Measurements from ENCODE around the gene YOD1.

YOD1 gene

GRCh38 chr1:207027206-207027777, 23.7 kb downstream of the YOD1 start:
- no peak for DNase-seq (ENCODE audit: low read depth in 3 of 3)

DNA sequence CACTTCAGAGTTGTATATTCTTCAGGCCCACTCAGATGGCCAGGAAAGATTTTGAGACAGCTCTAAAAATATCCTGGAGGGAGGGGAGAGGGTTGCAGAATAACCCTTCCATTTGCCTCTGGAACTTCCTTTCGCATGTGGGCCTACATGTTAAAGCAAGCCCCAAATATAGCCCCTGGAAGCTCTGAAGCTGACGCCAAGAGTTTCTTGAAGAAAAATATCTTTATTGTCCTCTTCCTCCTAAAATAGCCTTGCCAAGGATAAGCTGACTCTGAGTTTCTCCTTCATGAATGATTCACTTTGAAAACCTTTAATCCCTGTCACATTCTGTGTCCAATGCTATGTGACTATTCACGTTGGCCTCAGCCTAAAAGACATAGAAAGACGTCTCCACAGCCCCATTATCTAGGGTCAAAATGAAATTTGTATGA, 24.9 kb downstream of the YOD1 start:
- no peak for DNase-seq (ENCODE audit: low read depth in 3 of 3)

DNA sequence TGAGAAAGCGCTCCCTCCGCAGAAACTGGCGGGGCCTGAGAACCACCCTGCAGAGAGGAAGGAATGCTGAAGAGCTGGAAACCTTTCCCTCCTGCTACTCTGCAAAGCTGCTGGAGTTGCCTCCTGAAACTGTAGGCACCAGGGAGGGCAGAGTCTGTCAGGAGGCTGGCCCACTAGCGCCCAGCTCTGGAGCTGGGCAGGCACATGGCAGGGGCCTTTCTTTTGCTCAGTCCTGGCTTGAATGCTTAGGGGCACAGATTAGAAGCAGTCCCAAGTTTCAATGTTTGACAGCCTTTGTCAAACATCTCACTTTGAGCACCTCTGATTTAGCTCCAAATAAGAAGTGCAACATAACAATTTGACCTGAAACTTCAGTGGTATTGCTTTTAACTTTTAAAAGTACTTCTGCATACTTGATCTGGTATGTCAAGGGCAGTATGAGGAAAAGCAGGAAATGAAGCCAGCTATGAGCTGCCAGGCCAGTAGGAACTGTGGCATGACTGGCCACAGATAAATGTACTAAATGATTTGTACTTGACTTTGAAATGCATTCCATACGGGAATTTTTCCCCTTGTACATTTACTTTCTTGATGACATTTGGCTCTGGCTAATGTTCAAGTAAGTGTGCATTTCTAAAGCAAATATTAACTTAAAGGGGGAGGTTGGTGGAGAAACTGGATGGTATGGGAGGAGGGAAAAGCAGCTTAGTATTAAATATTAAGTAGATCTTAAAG, 25.7 kb downstream of the YOD1 start:
- DNase-seq (ENCODE audit: low read depth in 3 of 3), result no peak

- peak in 1 of 3 experiments; percentile 22 for DNase-seq (ENCODE audit: low read depth in 3 of 3)
Observed at GRCh38 chr1:207024202-207025145, 26.5 kb downstream of the YOD1 start.

DNA sequence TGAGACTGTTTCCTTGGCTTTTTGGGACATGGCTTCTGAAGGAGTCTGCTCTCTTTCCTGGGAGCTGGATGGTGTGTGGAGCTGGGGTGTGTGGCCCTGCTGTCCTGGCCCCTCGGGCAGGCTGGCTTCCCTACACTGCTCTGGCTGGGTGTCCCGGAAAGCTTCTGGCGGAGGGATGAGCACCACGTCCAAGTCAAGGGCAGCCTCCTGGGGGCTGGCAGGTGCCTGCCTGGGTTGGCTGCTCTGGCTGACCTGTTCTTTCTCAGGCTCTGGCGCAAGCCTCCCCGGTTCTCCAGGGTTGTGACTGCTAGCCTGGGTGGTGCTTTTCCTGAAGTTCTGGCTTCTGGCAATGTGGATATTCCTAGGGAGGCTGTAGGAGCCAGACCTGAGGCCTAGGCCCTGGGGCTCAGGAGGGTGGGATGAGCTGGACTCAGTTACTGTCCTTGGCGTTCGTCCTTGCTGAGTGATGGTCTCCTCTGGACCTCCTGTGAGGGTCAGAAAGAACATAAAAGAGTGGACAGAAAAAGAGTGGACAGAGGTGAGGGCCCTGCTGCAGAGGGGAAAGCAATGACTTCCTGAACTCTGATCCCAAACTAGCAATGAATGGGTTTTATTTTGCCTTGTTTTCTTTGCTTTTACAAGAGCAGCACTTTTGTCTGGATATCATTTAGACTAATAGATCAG, 27.9 kb downstream of the YOD1 start:
- no peak for DNase-seq (ENCODE audit: low read depth in 3 of 3)

DNA sequence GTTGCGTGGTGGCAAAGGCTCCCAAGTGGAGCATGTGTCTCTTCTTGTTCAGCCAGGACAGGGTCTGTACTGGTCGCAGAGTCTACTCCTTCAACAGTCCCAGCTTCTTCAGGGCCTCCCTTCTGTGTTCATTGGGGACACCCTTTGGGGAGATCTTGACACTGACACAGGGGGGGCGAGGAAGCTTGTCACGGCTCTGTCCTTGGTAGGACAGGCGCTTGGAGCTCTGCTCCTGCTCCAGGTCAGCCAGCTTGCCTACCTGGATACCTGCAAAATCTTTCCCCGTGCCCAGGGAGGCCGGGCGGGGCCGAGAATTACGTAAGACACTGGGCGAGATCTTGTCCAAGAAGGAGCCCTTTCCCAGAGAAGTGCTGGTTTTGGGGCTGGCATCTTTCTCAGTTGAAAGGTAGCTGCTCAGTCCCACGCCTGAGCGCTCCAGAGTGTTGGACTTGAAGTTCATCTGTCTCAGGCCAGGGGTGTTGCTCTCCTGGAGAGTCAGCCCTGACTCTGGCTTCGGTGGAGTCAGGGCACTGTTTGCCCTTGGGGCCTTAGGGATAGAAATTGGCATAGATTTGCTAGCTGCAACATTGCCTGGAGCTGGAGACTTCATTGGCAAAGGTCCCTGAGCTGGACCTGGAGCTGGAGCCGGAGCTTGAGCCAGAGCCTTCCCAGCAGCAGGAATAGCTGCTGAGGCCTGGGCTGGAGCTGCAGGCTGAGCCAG, 29.0 kb downstream of the YOD1 start:
- no peak for DNase-seq (ENCODE audit: low read depth in 3 of 3)

DNA sequence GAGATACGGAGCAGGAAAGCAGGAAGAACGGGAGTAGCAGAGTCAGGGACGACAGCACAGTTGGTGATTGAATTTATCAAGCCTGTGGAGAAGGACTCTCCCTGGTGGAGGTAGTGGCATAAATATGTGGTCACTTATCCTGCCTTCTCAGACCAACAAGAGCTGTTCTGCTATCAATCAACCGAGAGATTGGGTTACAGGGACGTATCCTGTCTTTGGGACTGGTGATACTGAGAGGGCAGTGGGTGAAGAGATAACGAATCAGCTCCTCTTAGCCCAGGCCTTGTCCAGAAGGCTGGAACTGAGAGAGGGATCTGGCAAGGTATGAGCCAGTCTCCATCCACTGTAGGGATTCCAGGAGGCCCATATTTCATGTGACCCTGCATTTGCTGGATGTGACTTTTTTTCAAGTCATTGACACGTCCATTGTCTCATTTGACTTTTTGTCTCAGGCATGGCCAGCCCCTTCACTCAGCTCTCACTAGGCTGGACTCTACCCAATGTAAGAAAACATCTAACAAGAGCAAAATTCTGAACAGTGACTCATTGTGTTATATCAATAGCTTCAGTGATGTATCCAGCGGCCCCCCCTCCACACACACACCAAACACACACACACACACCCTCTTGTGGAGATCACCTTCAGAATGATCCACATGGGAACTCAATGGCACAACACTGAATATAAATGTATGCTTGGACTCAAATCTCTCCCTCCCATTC, 29.7 kb downstream of the YOD1 start:
- no peak for DNase-seq (ENCODE audit: low read depth in 3 of 3)

DNA sequence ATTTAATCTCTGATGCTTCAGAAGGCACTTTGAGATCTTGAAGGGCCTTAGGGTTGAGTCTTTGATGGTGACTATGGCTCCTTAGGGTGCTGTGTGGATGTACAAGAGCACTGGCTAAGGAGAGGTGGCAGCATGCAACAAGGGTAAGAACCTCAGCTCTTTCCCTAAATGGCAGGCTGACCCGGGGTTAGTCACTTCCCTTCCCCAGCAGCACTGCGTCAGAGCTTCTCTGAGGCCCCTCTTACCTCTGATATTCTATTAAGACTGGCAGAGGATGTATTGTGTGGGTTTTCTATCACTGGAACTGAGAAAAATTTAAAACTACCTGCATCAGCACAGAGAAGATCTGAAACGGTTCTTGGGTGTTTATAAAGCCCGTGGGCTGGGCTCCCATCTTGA, 30.3 kb downstream of the YOD1 start:
- DNase-seq (ENCODE audit: low read depth in 3 of 3), result no peak

DNA sequence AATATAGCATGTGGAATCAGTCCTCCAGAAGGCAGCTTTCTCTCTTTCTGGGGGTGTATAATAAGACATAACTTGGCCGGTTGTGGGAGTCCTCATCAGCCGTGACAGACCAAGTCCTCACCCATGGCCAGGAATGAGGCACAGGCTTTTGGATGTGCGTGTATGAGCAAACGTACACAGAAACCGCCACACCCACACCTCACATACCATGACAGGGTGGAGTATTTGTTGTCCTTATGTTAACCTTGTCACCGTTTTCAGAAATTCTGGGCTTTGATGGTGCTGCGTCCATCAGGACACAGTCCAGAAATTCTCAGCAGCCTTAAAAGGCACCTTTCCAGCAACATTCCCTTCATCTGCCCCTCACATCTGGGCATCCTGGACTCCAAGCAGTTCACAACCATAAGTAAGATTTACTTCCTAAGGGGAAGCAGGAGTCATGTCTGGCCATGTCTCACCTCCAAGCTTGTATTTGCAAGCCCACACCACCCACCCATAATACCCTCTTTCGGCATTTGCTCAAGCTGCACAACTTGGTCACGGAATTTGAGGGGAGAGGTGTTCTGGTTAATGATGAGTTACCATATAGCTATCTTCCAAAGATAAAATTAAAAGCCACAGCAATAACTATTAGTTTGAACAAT, 30.8 kb downstream of the YOD1 start:
- no peak for DNase-seq (ENCODE audit: low read depth in 3 of 3)

DNA sequence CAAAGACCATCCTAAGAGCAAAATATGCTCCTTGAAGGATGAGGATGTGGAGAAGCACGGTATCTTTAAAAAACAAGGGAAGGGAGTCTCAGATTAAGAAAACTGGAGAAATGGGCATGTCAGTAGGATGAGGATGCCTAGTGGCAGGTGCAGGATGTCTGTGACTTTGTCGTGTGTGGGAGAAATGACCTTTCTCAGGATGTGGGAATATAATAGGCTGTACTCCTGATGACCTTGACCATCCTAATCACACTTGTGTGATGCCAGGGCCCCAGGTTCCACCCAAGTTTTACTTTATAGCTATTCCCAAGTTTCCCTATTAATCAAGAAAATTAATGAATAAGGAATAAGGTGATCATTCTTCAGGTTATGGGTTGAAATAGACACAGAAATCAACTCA, 31.3 kb downstream of the YOD1 start:
- DNase-seq (ENCODE audit: low read depth in 3 of 3), result no peak

- no peak for DNase-seq (ENCODE audit: low read depth in 3 of 3)
Observed at GRCh38 chr1:207019161-207019560, 31.8 kb downstream of the YOD1 start.

- DNase-seq (ENCODE audit: low read depth in 3 of 3), result no peak
Observed at GRCh38 chr1:207018707-207019106, 32.3 kb downstream of the YOD1 start.

DNA sequence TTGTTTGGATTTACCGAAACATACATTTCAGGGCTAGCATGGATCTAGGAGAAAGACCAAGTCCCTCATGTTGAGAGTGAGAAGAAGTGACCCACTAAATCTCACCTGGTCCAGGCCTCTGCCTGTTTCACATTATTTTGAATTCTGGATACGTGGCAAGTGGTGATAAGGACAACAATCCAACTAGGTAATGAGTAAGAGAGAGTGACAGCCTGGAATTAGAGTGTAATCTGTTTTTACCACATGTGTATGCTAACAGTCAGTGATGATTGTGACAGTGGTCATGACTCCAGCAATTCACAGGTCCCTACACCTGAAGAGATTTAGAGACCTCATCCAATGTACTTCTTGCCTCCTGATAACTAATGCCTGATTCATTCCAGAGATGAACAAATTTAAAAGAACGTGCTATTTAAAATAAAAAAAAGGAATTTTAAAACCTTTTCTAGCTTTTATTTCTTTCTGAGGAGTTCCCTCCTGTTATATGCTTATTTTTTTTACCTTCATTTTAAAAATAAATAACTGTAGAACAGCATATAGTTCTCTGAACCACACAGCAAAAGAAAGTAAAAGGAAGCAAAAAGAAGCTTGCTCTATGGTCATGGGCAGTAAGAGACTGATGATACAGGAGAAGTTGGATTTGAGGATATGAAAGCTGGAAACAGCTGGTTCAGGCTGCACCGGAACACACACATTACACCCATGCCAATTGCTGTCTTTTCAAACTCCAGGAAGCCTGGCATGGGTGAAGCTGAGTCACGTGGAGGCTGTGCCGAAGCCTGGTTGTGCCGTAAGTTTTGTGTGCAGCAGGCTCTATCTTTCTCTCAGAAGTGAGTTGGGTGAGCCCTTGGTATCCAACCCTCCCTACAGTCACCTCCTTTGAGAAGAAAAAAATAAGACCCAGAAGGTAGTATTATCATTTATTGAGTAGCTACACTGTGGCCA, 33.1 kb downstream of the YOD1 start:
- DNase-seq (ENCODE audit: low read depth in 3 of 3), result no peak

DNA sequence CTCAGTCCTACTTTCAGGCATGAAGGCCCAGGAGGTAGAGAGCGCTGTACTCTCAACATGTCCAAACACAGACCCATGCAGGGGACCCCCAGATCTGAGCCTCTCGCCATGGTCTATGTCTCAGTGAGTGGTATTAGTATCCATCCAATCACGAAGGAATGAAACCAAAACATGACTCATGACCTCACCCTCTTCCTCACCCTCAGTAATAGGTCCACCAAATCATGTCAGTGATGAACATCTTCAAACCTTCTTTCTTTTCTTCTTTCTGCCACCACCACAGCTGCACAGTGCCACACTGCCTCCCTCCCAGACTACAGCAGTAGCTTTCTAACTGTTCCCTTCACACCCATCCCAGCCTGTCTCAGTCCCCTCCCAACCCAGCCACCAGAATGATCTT, 35.2 kb downstream of the YOD1 start:
- no peak for DNase-seq (ENCODE audit: low read depth in 3 of 3)

- DNase-seq (ENCODE audit: low read depth in 3 of 3), result no peak
Observed at GRCh38 chr1:207014728-207015127, 36.3 kb downstream of the YOD1 start.

DNA sequence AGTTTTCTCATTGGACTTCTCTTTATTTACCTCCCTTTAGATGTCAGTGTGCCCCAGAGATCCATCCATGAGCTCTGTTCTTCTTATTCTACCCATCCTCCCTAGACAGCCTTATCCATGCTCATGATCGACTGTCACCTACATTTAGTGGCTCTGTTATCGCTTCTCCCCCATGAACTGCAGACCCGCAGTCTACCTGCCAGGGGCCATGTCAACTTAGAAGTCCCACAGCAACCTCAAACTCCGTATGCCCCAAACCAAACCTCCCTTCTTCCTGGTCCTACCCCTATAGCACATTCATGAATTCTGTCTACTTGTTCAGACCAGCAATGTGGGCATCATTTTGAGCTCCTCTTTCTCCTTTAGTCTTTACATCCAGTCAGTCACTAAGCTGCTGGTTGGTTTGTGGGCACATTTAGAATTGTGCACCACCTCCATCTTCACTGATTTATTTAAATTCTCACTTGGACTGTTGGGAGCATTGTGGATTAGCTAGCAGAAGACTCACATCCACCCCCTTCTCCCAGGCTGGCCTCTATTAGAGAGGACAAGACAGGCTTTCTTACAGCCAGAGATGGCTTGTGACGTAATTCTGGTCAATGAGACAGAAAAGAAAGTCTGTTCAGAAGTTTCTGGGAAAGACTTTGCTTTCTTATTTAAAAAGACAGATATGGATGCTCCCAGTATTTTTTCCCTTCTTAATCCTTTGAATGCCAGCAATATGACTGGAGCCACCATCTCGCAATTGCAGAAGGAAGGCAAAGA, 37.5 kb downstream of the YOD1 start:
- no peak for DNase-seq (ENCODE audit: low read depth in 3 of 3)

GRCh38 chr1:207010726-207011125, 40.3 kb downstream of the YOD1 start:
- no peak for DNase-seq (ENCODE audit: low read depth in 3 of 3)

DNA sequence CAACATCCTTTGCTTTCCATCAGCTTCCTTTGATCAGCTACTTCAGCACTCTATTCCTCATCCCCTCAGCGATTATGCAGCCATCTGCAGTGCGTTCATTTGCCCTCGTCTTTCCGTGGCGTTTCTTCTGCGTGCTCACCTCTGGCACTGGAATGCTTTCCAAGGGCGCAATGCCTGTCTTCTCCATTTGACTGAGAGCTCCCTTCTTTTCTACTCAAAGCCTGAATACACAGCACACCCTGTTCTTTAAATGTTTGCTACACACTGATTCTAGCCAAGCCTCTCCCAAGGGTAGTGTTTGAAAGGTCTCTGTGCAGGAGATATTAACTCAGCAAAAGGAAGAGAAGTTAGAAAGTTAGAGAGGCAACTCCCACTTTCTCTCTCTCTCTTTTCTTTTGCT, 41.1 kb downstream of the YOD1 start:
- DNase-seq (ENCODE audit: low read depth in 3 of 3), result no peak
